GM12872 (cell line): ENCODE measurements around the gene SPAM1.

Experiments used
- TF ChIP-seq, protein P1 (sequence below): IDR thresholded peaks from 3 replicates; pipeline ENCODE4 v1.5.1; 2011; ENCODE audit warnings: low read depth, mild to moderate bottlenecking, low read length, moderate library complexity; ENCODE audit not compliant: insufficient read depth

SPAM1 gene

DNA sequence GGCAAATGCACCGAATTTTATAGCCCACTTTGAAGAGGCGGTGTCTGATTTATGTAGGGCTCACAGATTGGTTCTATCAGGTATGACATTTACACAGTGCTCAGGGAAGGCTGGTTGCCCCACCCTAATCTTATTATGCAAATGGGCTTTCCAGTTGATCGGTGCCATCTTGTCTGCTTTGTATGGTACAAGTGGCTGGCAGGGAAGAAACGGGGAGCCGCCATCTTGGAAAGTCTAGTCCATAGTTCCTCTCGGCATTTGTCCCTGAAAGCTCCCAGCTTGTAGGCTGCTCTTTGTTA lies 71.2 kb downstream of the SPAM1 start:
- TF ChIP-seq, protein P1, sequence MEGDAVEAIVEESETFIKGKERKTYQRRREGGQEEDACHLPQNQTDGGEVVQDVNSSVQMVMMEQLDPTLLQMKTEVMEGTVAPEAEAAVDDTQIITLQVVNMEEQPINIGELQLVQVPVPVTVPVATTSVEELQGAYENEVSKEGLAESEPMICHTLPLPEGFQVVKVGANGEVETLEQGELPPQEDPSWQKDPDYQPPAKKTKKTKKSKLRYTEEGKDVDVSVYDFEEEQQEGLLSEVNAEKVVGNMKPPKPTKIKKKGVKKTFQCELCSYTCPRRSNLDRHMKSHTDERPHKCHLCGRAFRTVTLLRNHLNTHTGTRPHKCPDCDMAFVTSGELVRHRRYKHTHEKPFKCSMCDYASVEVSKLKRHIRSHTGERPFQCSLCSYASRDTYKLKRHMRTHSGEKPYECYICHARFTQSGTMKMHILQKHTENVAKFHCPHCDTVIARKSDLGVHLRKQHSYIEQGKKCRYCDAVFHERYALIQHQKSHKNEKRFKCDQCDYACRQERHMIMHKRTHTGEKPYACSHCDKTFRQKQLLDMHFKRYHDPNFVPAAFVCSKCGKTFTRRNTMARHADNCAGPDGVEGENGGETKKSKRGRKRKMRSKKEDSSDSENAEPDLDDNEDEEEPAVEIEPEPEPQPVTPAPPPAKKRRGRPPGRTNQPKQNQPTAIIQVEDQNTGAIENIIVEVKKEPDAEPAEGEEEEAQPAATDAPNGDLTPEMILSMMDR = no peak

DNA sequence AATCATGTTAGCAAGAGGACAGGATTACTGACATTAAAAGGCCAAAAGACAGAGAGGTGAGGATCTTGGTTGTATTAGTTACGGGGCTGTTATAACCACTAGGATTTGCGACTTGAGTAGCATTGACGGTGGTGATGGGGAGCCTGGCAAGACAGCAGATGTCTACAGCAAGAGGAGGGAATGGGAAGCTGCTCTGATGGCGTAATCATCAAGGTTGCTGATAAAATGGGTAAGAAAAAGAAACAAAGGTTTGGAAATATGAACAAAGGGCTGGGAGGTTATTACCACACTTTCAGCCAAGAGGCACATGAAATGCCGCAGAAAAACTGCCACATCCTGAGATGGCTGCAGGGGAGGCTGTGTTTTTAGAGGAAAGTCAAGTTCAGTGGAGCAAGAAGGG lies 73.9 kb downstream of the SPAM1 start:
- TF ChIP-seq, protein P1 = no peak

DNA sequence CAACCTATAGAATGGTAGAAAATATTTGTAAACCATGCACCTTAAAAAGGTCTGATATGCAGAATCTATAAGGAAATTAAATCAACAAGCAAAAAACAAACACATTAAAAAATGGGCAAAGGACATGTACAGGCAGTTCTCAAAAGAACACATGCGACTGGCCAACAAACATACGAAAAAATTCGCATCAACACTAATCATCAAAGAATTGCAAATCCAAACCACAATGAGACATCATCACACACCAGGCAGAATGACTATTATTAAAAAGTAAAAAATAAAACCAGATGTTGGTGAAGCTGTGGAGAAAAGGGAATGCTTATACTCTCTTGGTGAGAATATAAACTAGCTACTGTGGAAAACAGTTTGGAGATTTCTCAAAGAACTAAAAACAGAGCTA lies 74.7 kb downstream of the SPAM1 start:
- TF ChIP-seq, protein P1 = no peak

DNA sequence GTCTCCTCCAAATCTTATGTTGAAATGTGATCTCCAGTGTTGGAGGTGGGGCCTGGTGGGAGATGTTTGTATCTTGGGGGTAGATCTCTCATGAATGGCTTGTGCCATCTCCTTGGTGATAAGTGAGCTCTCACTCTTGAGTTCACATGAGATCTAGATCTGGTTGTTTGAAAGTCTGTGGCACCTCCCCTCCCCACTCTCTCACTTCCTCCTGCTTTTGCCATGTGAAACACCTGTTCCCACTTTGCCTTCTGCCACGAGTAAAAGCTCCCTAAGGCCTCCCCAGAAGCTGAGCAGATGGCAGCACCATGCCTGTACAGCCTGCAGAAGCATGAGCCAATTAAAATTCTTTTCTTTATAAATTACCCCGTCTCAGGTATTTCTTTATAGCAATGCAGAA lies 84.3 kb downstream of the SPAM1 start:
- TF ChIP-seq, protein P1 = no peak
